GM13977 (cell line): Measurements from ENCODE around the gene EPS8L1.

Experiments
- DNase-seq: peaks from one replicate; pipeline ENCODE4 v3.0.0; 2012; ENCODE audit warnings: low spot score
- CTCF ChIP-seq: IDR thresholded peaks from 2 replicates; pipeline ENCODE4 v1.5.1; 2012; ENCODE audit warnings: mild to moderate bottlenecking, control low read depth; ENCODE audit not compliant: insufficient read depth; ENCODE audit errors: extremely low read depth, missing control alignments
- in situ Hi-C: fragments of 300-500 bp; cut with MboI; formaldehyde crosslinking; loops from one replicate; pipeline ENCODE4 v1.12.0; 2022; ENCODE audit warnings: low sequenced_read_pairs, low pct_unique_long_range_greater_than_20kb, mixed read lengths, inconsistent platforms; ENCODE audit not compliant: unreplicated experiment

Gene EPS8L1

GRCh38 chr19:55091126-55091910 lies 15.6 kb downstream of the EPS8L1 start:
- DNase-seq: no peak
- TF ChIP-seq CTCF: no peak

GRCh38 chr19:55091955-55092354 lies 16.3 kb downstream of the EPS8L1 start:
- no peak for TF ChIP-seq CTCF
- in situ Hi-C loops: no loop called here
- DNase-seq: no peak

More at GRCh38 chr19:55091126-55091910, 15.6 kb downstream of the EPS8L1 start:
- in situ Hi-C loops: no loop called here

- in situ Hi-C loops: no loop called here
- DNase-seq: no peak
- no peak for TF ChIP-seq CTCF
Observed at GRCh38 chr19:55092423-55093318, 17.0 kb downstream of the EPS8L1 start.

GRCh38 chr19:55094456-55095259 lies 19.0 kb downstream of the EPS8L1 start:
- DNase-seq: no peak
- in situ Hi-C loops: no loop called here
- no peak for TF ChIP-seq CTCF

GRCh38 chr19:55095260-55096060 lies 19.8 kb downstream of the EPS8L1 start:
- in situ Hi-C loops: no loop called here
- DNase-seq: no peak

More at GRCh38 chr19:55095260-55096060, 19.8 kb downstream of the EPS8L1 start:
- TF ChIP-seq CTCF: no peak
